ENCODE measurements around the gene CHCHD6.
"Not testable (repeated sequence)": the region's sequence is repeated elsewhere in the genome, so short reads cannot be mapped to it uniquely, and the experiment has no call there.

CHCHD6 gene

GRCh38 chr3:126782536-126782935 lies 78.5 kb downstream of the CHCHD6 start:
- H4K20me1 ChIP-seq (ENCODE audit: insufficient read depth, low read length) = no peaks in the 10 kb centered on the region
- H2AFZ ChIP-seq (ENCODE audit: low read depth, low read length) = no peak overlapping the region
- H3K27me3 ChIP-seq (ENCODE audit: low read depth, low read length) = no peaks in the 10 kb centered on the region
- no peaks in the 10 kb centered on the region for H3K79me2 ChIP-seq (ENCODE audit: low read length)
- no peaks in the 10 kb centered on the region for H3K36me3 ChIP-seq (replicated peaks; ENCODE audit: low read depth, low read length)
- no peaks in the 10 kb centered on the region for H3K4me1 ChIP-seq (ENCODE audit: low read length)
- TF ChIP-seq EZH2phosphoT487 (IDR thresholded peaks at IDR 0.05; ENCODE audit: low read depth) (no peak), CTCF (IDR thresholded peaks at IDR 0.05; ENCODE audit: low read depth, low read length) (no peak)
- H3K4me3 ChIP-seq (ENCODE audit: low read length) = no peak overlapping the region
- no peak overlapping the region for H3K9ac ChIP-seq (ENCODE audit: low read length)
- no peak overlapping the region for H3K4me2 ChIP-seq (ENCODE audit: low read length)
- H3K9me3 ChIP-seq (ENCODE audit: insufficient read depth, low read length) = no peaks in the 10 kb centered on the region
- no peak overlapping the region for H3K27ac ChIP-seq (ENCODE audit: low read length)

DNA sequence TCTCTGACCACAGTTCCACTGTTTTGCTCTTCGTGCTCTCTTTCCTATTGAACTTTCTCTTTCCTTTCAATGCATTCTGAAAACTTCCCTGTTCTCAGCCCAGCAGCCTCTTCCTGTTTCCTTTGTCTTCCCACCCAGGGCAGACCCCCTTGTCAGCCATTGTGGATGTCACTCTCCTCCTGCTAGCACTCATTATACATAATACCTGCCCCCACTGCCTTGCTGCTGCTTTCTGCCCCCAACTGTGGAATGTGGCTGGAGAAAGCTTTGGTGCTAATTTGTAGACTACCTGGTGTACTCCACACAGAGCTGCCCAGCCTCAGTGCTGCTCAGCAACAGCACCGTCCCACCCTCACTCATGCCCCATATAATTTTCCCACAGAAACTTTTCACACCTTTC lies 80.2 kb downstream of the CHCHD6 start:
- Histone ChIP-seq H2AFZ (ENCODE audit: low read depth, low read length) (no peak overlapping the region), H3K4me2 (ENCODE audit: low read length) (no peak overlapping the region), H4K20me1 (ENCODE audit: insufficient read depth, low read length) (no peaks in the 10 kb centered on the region), H3K4me1 (ENCODE audit: low read length) (no peaks in the 10 kb centered on the region), H3K36me3 (replicated peaks; ENCODE audit: low read depth, low read length) (no peaks in the 10 kb centered on the region), H3K79me2 (ENCODE audit: low read length) (no peaks in the 10 kb centered on the region), H3K9me3 (ENCODE audit: insufficient read depth, low read length) (no peaks in the 10 kb centered on the region), H3K4me3 (ENCODE audit: low read length) (no peak overlapping the region), H3K9ac (ENCODE audit: low read length) (no peak overlapping the region), H3K27me3 (ENCODE audit: low read depth, low read length) (no peaks in the 10 kb centered on the region), H3K27ac (ENCODE audit: low read length) (no peak overlapping the region)
- TF ChIP-seq CTCF (IDR thresholded peaks at IDR 0.05; ENCODE audit: low read depth, low read length) (no peak), EZH2phosphoT487 (IDR thresholded peaks at IDR 0.05; ENCODE audit: low read depth) (no peak)

GRCh38 chr3:126791320-126791719 lies 87.3 kb downstream of the CHCHD6 start:
- not testable (repeated sequence) for H4K20me1 ChIP-seq (ENCODE audit: insufficient read depth, low read length); H3K79me2 ChIP-seq (ENCODE audit: low read length)

GRCh38 chr3:126792998-126793397 lies 89.0 kb downstream of the CHCHD6 start:
- TF ChIP-seq CTCF (IDR thresholded peaks at IDR 0.05; ENCODE audit: low read depth, low read length) (no peak), EZH2phosphoT487 (IDR thresholded peaks at IDR 0.05; ENCODE audit: low read depth) (no peak)
- no peak overlapping the region for H2AFZ ChIP-seq (ENCODE audit: low read depth, low read length)
- H3K36me3 ChIP-seq (replicated peaks; ENCODE audit: low read depth, low read length) = no peaks in the 10 kb centered on the region
- peaks cover 8% of the 10 kb centered on the region for H3K4me1 ChIP-seq (ENCODE audit: low read length)
- H3K4me2 ChIP-seq (ENCODE audit: low read length) = no peak overlapping the region
- no peaks in the 10 kb centered on the region for H3K79me2 ChIP-seq (ENCODE audit: low read length)
- no peaks in the 10 kb centered on the region for H4K20me1 ChIP-seq (ENCODE audit: insufficient read depth, low read length)
- no peak overlapping the region for H3K4me3 ChIP-seq (ENCODE audit: low read length)
- no peaks in the 10 kb centered on the region for H3K27me3 ChIP-seq (ENCODE audit: low read depth, low read length)
- no peak overlapping the region for H3K27ac ChIP-seq (ENCODE audit: low read length)
- no peak overlapping the region for H3K9ac ChIP-seq (ENCODE audit: low read length)
- 0 out of 2 replicates have a peak, but pooled peaks cover 4% of the 10 kb centered on the region for H3K9me3 ChIP-seq (ENCODE audit: insufficient read depth, low read length)

More at GRCh38 chr3:126791320-126791719, 87.3 kb downstream of the CHCHD6 start:
- not testable (repeated sequence) for H3K9me3 ChIP-seq (ENCODE audit: insufficient read depth, low read length); H3K27me3 ChIP-seq (ENCODE audit: low read depth, low read length); H3K9ac ChIP-seq (ENCODE audit: low read length); H3K27ac ChIP-seq (ENCODE audit: low read length); H3K36me3 ChIP-seq (replicated peaks; ENCODE audit: low read depth, low read length); H2AFZ ChIP-seq (ENCODE audit: low read depth, low read length); H3K4me1 ChIP-seq (ENCODE audit: low read length); H3K4me2 ChIP-seq (ENCODE audit: low read length); H3K4me3 ChIP-seq (ENCODE audit: low read length)

- Histone ChIP-seq H3K9ac (ENCODE audit: low read length) (no peak overlapping the region), H3K4me1 (ENCODE audit: low read length) (peaks cover 8% of the 10 kb centered on the region), H3K4me2 (ENCODE audit: low read length) (no peak overlapping the region), H3K4me3 (ENCODE audit: low read length) (no peak overlapping the region), H2AFZ (ENCODE audit: low read depth, low read length) (no peak overlapping the region), H3K36me3 (replicated peaks; ENCODE audit: low read depth, low read length) (no peaks in the 10 kb centered on the region), H4K20me1 (ENCODE audit: insufficient read depth, low read length) (no peaks in the 10 kb centered on the region), H3K27me3 (ENCODE audit: low read depth, low read length) (no peaks in the 10 kb centered on the region), H3K9me3 (ENCODE audit: insufficient read depth, low read length) (0 out of 2 replicates have a peak, but pooled peaks cover 4% of the 10 kb centered on the region), H3K27ac (ENCODE audit: low read length) (no peak overlapping the region), H3K79me2 (ENCODE audit: low read length) (no peaks in the 10 kb centered on the region)
- TF ChIP-seq EZH2phosphoT487 (IDR thresholded peaks at IDR 0.05; ENCODE audit: low read depth) (no peak), CTCF (IDR thresholded peaks at IDR 0.05; ENCODE audit: low read depth, low read length) (no peak)
Measured at GRCh38 chr3:126797563-126797962, 93.5 kb downstream of the CHCHD6 start.
